HuH-7.5 (cell line): ENCODE results near the gene TXNDC5.

Experiments
- DNase-seq: peaks from one replicate; pipeline ENCODE4 v3.0.0; 2011; ENCODE audit warnings: low spot score

Gene TXNDC5

GRCh38 chr6:7851780-7852179, 58.8 kb downstream of the TXNDC5 start:
- no peak for DNase-seq

- no peak for DNase-seq
Measured at GRCh38 chr6:7848229-7848628, 62.4 kb downstream of the TXNDC5 start.

GRCh38 chr6:7846966-7847818, 63.4 kb downstream of the TXNDC5 start:
- DNase-seq = no peak

GRCh38 chr6:7841781-7842468, 68.7 kb downstream of the TXNDC5 start:
- DNase-seq = no peak

- no peak for DNase-seq
Measured at GRCh38 chr6:7836371-7837026, 74.1 kb downstream of the TXNDC5 start.

GRCh38 chr6:7833751-7834070, 76.9 kb downstream of the TXNDC5 start:
- no peak for DNase-seq

GRCh38 chr6:7832904-7833750, 77.5 kb downstream of the TXNDC5 start:
- no peak for DNase-seq
